Sigmoid colon (tissue), 7 donors: Measurements from ENCODE around the gene HDLBP. TPM values are rescaled to one million over a fixed set of nuclear protein-coding genes. Genes with fewer than 3 reads are reported as not detected.
"Not testable (repeated sequence)": the region's sequence is repeated elsewhere in the genome, so short reads cannot be mapped to it uniquely, and the experiment has no call there.

Source experiments
- DNase-seq: peaks from one replicate; pipeline ENCODE4 v3.0.0-alpha.2; 2019
- H3K27ac ChIP-seq, 4 donors: fragments of 200-600 bp; sonication (generic); one replicate each; pipeline ENCODE4 v1.5.1; 2016 to 2019; ENCODE audit warnings: mild to moderate bottlenecking in 1 of 4
- H3K27me3 ChIP-seq, 3 donors: fragments of 200-600 bp; sonication (generic); one replicate each; pipeline ENCODE4 v1.5.1; 2019; ENCODE audit warnings: mild to moderate bottlenecking in 1 of 3
- H3K36me3 ChIP-seq, 4 donors: fragments of 200-600 bp; sonication (generic); one replicate each; pipeline ENCODE4 v1.5.1; 2016 to 2019
- H3K4me1 ChIP-seq, 4 donors: fragments of 200-600 bp; sonication (generic); one replicate each; pipeline ENCODE4 v1.5.1; 2017 to 2019
- H3K4me3 ChIP-seq, 4 donors: fragments of 200-600 bp; sonication (generic); one replicate each; pipeline ENCODE4 v1.5.1; 2017 to 2019; ENCODE audit warnings: mild to moderate bottlenecking in 2 of 4, moderate library complexity in 1 of 4
- H3K9me3 ChIP-seq, 4 donors: fragments of 200-600 bp in 3 of 4; sonication (generic) in 3 of 4; one replicate each; pipeline versions ENCODE4 v1.5.1 to v1.6.1; 2013 to 2019
- EP300 ChIP-seq, 4 donors: sonication (generic); formaldehyde crosslinking; IDR thresholded peaks; one replicate each; pipeline ENCODE4 v1.6.1; 2017; ENCODE audit warnings: antibody characterized with exemption in 4 of 4
- POLR2A ChIP-seq, 2 donors: fragments of 450-650 bp; IDR thresholded peaks; one replicate each; pipeline ENCODE4 v1.6.1; 2016; ENCODE audit warnings: antibody characterized with exemption in 2 of 2, mild to moderate bottlenecking in 2 of 2, moderate library complexity in 2 of 2
- POLR2AphosphoS5 ChIP-seq, 4 donors: sonication (generic); formaldehyde crosslinking; IDR thresholded peaks; one replicate each; pipeline ENCODE4 v1.6.1; 2017; ENCODE audit warnings: antibody characterized with exemption in 4 of 4
- WGBS, 2 donors: extraction: QIAGEN DNeasy Blood & Tissue Kit; methylation state at CpG; one replicate each; pipeline ENCODE4 v1.1.7; 2013; 5-methylcytosine and 5-hydroxymethylcytosine counted together
- intact Hi-C: fragments of 100-400 bp; cut with DNase I; formaldehyde crosslinking; loops from one replicate; pipeline ENCODE4 v1.15.1; 2023
- polyA plus RNA-seq, 3 donors: library from polyadenylated mRNA; stranded (reverse); fragments of 200-250 nt; gene quantifications; one replicate each; pipeline ENCODE4 v1.2.3, GENCODE V29; 2013
- total RNA-seq, 4 donors: library from RNA; depleted of rRNA; stranded (reverse); fragments of >200 nt; gene quantifications; one replicate each; pipeline ENCODE4 v1.1.0, GENCODE V29; 2016
- TF ChIP-seq, protein P1 (sequence below), 4 experiments: fragments of 450-650 bp in 3 of 4; fragments of 200-600 bp in 1 of 4; IDR thresholded peaks; one replicate each; pipeline ENCODE4 v1.5.1; 2016 to 2019; ENCODE audit warnings: antibody characterized with exemption in 4 of 4, mild to moderate bottlenecking in 3 of 4, moderate library complexity in 2 of 4
- donor health status: healthy with polysubstance abuse.
- donor health status: Bipolar disorder and iron deficiency.
- donor health status: healthy.

Gene HDLBP
- total and polyA plus RNA-seq, 7 donors, result 115 to 281 (median 201) TPM

GRCh38 chr2:241279828-241280227 is 35.6 kb downstream of the HDLBP start:
- WGBS, 2 donors, result 88 to 91% methylated on average over 3 of the region's 3 CpGs
- no peaks in the 10 kb centered on the region for H3K27me3 ChIP-seq

GRCh38 chr2:241279413-241279812 is 36.1 kb downstream of the HDLBP start:
- intact Hi-C loops, result no loop called here
- H3K4me1 ChIP-seq, result peaks cover 0 to 8% (median 7%) of the 10 kb centered on the region in 4 donors

More at GRCh38 chr2:241279828-241280227, 35.6 kb downstream of the HDLBP start:
- peaks cover 0 to 8% (median 7%) of the 10 kb centered on the region in 4 donors for H3K4me1 ChIP-seq
- no peak for DNase-seq
- no peak overlapping the region for H3K27ac ChIP-seq
- intact Hi-C loops, result no loop called here
- no peaks in the 10 kb centered on the region for H3K9me3 ChIP-seq
- TF ChIP-seq POLR2AphosphoS5 (IDR thresholded peaks at IDR 0.05), result no peak
- TF ChIP-seq, protein P1, sequence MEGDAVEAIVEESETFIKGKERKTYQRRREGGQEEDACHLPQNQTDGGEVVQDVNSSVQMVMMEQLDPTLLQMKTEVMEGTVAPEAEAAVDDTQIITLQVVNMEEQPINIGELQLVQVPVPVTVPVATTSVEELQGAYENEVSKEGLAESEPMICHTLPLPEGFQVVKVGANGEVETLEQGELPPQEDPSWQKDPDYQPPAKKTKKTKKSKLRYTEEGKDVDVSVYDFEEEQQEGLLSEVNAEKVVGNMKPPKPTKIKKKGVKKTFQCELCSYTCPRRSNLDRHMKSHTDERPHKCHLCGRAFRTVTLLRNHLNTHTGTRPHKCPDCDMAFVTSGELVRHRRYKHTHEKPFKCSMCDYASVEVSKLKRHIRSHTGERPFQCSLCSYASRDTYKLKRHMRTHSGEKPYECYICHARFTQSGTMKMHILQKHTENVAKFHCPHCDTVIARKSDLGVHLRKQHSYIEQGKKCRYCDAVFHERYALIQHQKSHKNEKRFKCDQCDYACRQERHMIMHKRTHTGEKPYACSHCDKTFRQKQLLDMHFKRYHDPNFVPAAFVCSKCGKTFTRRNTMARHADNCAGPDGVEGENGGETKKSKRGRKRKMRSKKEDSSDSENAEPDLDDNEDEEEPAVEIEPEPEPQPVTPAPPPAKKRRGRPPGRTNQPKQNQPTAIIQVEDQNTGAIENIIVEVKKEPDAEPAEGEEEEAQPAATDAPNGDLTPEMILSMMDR (IDR thresholded peaks at IDR 0.05), result no peak
- no peak for TF ChIP-seq POLR2A (IDR thresholded peaks at IDR 0.05)
- TF ChIP-seq EP300 (IDR thresholded peaks at IDR 0.05), result no peak
- H3K4me3 ChIP-seq, result no peak overlapping the region
- no peaks in the 10 kb centered on the region for H3K36me3 ChIP-seq

DNA sequence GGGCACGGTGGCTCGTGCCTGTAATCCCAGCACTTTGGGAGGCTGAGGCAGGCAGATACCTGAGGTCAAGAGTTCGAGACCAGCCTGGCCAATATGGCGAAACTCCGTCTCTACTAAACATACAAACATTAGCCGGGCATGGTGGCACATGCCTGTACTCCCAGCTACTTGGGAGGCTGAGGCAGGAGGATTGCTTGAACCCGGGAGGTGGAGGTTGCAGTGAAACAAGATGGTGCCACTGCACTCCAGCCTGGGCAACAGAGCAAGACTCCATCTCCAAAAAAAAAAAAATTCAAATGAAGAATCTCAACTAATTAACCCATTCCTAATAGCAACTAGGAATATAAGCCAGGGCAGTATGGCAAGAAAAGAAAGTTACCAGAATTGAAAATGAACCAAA is 37.2 kb downstream of the HDLBP start:
- 95 to 97% methylated on average over 7 of the region's 7 CpGs for WGBS, 2 donors
- H3K27ac ChIP-seq, H3K4me3 ChIP-seq, H3K27me3 ChIP-seq, DNase-seq, intact Hi-C loops, H3K36me3 ChIP-seq, H3K9me3 ChIP-seq: not testable (repeated sequence)
- H3K4me1 ChIP-seq, result peaks cover 0 to 12% (median 10%) of the 10 kb centered on the region in 4 donors

More at GRCh38 chr2:241279413-241279812, 36.1 kb downstream of the HDLBP start:
- TF ChIP-seq POLR2A (IDR thresholded peaks at IDR 0.05), result no peak
- no peak for TF ChIP-seq POLR2AphosphoS5 (IDR thresholded peaks at IDR 0.05)
- TF ChIP-seq, protein P1 (IDR thresholded peaks at IDR 0.05), result no peak
- no peak for TF ChIP-seq EP300 (IDR thresholded peaks at IDR 0.05)
- Histone ChIP-seq H3K27me3 (no peaks in the 10 kb centered on the region), H3K27ac (no peak overlapping the region), H3K9me3 (no peaks in the 10 kb centered on the region), H3K4me3 (no peak overlapping the region), H3K36me3 (no peaks in the 10 kb centered on the region)
- 79 to 83% methylated on average over 8 of the region's 8 CpGs for WGBS, 2 donors
- DNase-seq, result no peak

- H3K9me3 ChIP-seq, result no peaks in the 10 kb centered on the region
- H3K36me3 ChIP-seq, result no peaks in the 10 kb centered on the region
- peaks cover 0 to 16% (median 13%) of the 10 kb centered on the region in 4 donors for H3K4me1 ChIP-seq
- no peaks in the 10 kb centered on the region for H3K27me3 ChIP-seq
- intact Hi-C loops, result no loop called here
- DNase-seq, result no peak
- TF ChIP-seq POLR2A (IDR thresholded peaks at IDR 0.05) (no peak), EP300 (IDR thresholded peaks at IDR 0.05) (no peak), POLR2AphosphoS5 (IDR thresholded peaks at IDR 0.05) (no peak)
- TF ChIP-seq, protein P1 (IDR thresholded peaks at IDR 0.05), result no peak
- no peak overlapping the region for H3K27ac ChIP-seq
- no peak overlapping the region for H3K4me3 ChIP-seq
- 95 to 97% methylated on average over 1 of the region's 1 CpG for WGBS, 2 donors
Observed at GRCh38 chr2:241275910-241276309, 39.6 kb downstream of the HDLBP start.

DNA sequence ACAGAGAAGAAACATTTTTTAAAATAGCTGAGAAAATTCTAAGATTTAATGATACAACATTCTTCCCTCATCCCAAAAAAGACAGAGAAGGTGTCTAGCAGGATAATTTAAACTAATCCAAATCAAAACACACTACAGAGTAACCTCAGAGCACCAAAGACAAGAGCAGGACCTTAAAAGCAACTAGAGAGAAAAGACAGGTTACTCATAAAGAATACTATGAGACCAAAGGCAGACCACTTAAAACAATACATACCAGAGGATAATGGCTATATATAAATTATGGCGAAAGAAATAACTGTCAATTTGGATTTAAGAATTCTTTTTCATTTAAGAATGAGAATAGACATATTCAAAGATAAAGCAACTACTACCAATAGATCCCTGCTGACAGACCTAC is 40.0 kb downstream of the HDLBP start:
- TF ChIP-seq POLR2A (IDR thresholded peaks at IDR 0.05) (no peak), POLR2AphosphoS5 (IDR thresholded peaks at IDR 0.05) (no peak), EP300 (IDR thresholded peaks at IDR 0.05) (no peak)
- TF ChIP-seq, protein P1 (IDR thresholded peaks at IDR 0.05), result no peak
- intact Hi-C loops, result no loop called here
- WGBS, 2 donors, result 98% methylated on average over 1 of the region's 1 CpG

More for the DNA sequence above, 40.0 kb downstream of the HDLBP start:
- H3K27me3 ChIP-seq, result no peaks in the 10 kb centered on the region
- DNase-seq, result no peak
- H3K4me3 ChIP-seq, result no peak overlapping the region
- H3K9me3 ChIP-seq, result no peaks in the 10 kb centered on the region
- peaks cover 0 to 20% (median 17%) of the 10 kb centered on the region in 4 donors for H3K4me1 ChIP-seq
- H3K36me3 ChIP-seq, result no peaks in the 10 kb centered on the region
- H3K27ac ChIP-seq, result no peak overlapping the region
